Prostate gland (tissue), 2 donors: Measurements from ENCODE around the gene EZH1. TPM values are rescaled to one million over a fixed set of nuclear protein-coding genes. Genes with fewer than 3 reads are reported as not detected.
A peak's percentile ranks its signal among the peaks of the same experiment; 100 is the strongest.
"Not testable (repeated sequence)": the region's sequence is repeated elsewhere in the genome, so short reads cannot be mapped to it uniquely, and the experiment has no call there.

Source experiments
- DNase-seq: peaks from one replicate; pipeline ENCODE4 v3.0.0-alpha.2; 2019; ENCODE audit warnings: low spot score
- H3K27ac ChIP-seq, 2 donors: fragments of 200-600 bp; sonication (generic); 2 replicates each; pipeline ENCODE4 v1.5.1; 2017 to 2019
- H3K27me3 ChIP-seq: fragments of 200-600 bp; sonication (generic); replicated peaks from 2 replicates; pipeline ENCODE4 v1.5.1; 2019; ENCODE audit not compliant: insufficient read depth
- H3K36me3 ChIP-seq, 2 donors: fragments of 200-600 bp; sonication (generic); 1 replicate in 1 of 2; 2 replicates in 1 of 2; pipeline versions ENCODE4 v1.5.1 to v1.8.1; 2017 to 2019
- H3K4me1 ChIP-seq: fragments of 200-600 bp; sonication (generic); replicated peaks from 2 replicates; pipeline ENCODE4 v1.5.1; 2019
- H3K4me3 ChIP-seq, 2 donors: fragments of 200-600 bp; sonication (generic); 2 replicates each; pipeline ENCODE4 v1.5.1; 2017 to 2019
- H3K9me3 ChIP-seq: fragments of 200-600 bp; sonication (generic); 2 replicates; pipeline ENCODE4 v1.5.1; 2017
- CTCF ChIP-seq, 4 experiments: fragments of 200-600 bp in 2 of 4; fragments of 450-650 bp in 2 of 4; sonication (generic) in 2 of 4; IDR thresholded peaks; 1 replicate in 3 of 4; 2 replicates in 1 of 4; pipeline ENCODE4 v1.5.1; 2016 to 2019; ENCODE audit warnings: antibody characterized with exemption in 4 of 4, mild to moderate bottlenecking in 2 of 4, moderate library complexity in 2 of 4
- POLR2A ChIP-seq: fragments of 450-650 bp; IDR thresholded peaks from one replicate; pipeline ENCODE4 v1.6.1; 2016; ENCODE audit warnings: antibody characterized with exemption, mild to moderate bottlenecking
- POLR2AphosphoS5 ChIP-seq: sonication (generic); formaldehyde crosslinking; IDR thresholded peaks from one replicate; pipeline ENCODE4 v1.6.1; 2017; ENCODE audit warnings: antibody characterized with exemption
- WGBS: methylation state at CpG from one replicate; pipeline ENCODE4 v1.1.5; 2018; 5-methylcytosine and 5-hydroxymethylcytosine counted together
- intact Hi-C: fragments of 100-400 bp; cut with DNase I; formaldehyde crosslinking; loops from one replicate; pipeline ENCODE4 v1.14.2; 2022
- total RNA-seq, 2 donors: library from RNA; depleted of rRNA; stranded (reverse); fragments of >200 nt; gene quantifications; one replicate each; pipeline ENCODE4 v1.1.0, GENCODE V29; 2016

EZH1 gene
- total RNA-seq, 2 donors from 2014 or later: 28.5 to 61.2 TPM

GRCh38 chr17:42669977-42670788, 74.7 kb downstream of the EZH1 start:
- intact Hi-C loops: loop anchor here (10.0 kb wide), 1 partner anchor 245 kb away; the partner anchor contains the start of gene CAVIN1
- TF ChIP-seq CTCF (IDR thresholded peaks at IDR 0.05) (no peak), POLR2AphosphoS5 (no peak), POLR2A (no peak)
- no peak for DNase-seq
- peak overlapping the region; percentile 4 to 31 for H3K27ac ChIP-seq
- peaks cover 30% of the 10 kb centered on the region for H3K4me1 ChIP-seq
- peak overlapping the region in 1 of 2 donors; percentile 0 for H3K4me3 ChIP-seq
- 61% methylated on average over 54 of the region's 87 CpGs for WGBS
- no peaks in the 10 kb centered on the region for H3K9me3 ChIP-seq
- no peaks in the 10 kb centered on the region for H3K27me3 ChIP-seq
- H3K36me3 ChIP-seq: peaks cover 0 to 12% of the 10 kb centered on the region in 2 donors

- TF ChIP-seq POLR2A (no peak), CTCF (IDR thresholded peaks at IDR 0.05) (no peak), POLR2AphosphoS5 (no peak)
- peaks cover 30% of the 10 kb centered on the region for H3K4me1 ChIP-seq
- intact Hi-C loops: no loop called here
- H3K36me3 ChIP-seq: peaks cover 0 to 12% of the 10 kb centered on the region in 2 donors
- H3K9me3 ChIP-seq: no peaks in the 10 kb centered on the region
- DNase-seq: no peak
- H3K27ac ChIP-seq: peak overlapping the region; percentile 31 to 42
- no peaks in the 10 kb centered on the region for H3K27me3 ChIP-seq
- 62% methylated on average over 12 of the region's 12 CpGs for WGBS
- no peak overlapping the region for H3K4me3 ChIP-seq
These were observed 75.2 kb downstream of the EZH1 start for GRCh38 chr17:42669705-42669976.

GRCh38 chr17:42667088-42667951, 77.5 kb downstream of the EZH1 start:
- no peaks in the 10 kb centered on the region for H3K9me3 ChIP-seq
- H3K27me3 ChIP-seq: no peaks in the 10 kb centered on the region
- peak overlapping the region; percentile 64 to 68 for H3K27ac ChIP-seq
- DNase-seq: peak; percentile 39
- H3K4me3 ChIP-seq: no peak overlapping the region
- intact Hi-C loops: no loop called here
- no peak for TF ChIP-seq CTCF (IDR thresholded peaks at IDR 0.05)
- no peak for TF ChIP-seq POLR2A
- TF ChIP-seq POLR2AphosphoS5: no peak
- H3K4me1 ChIP-seq: peaks cover 21% of the 10 kb centered on the region
- H3K36me3 ChIP-seq: peaks cover 0 to 12% of the 10 kb centered on the region in 2 donors
- 29% methylated on average over 7 of the region's 7 CpGs for WGBS

- WGBS: 83% methylated on average over 13 of the region's 16 CpGs
- Histone ChIP-seq H3K4me1 (peaks cover 21% of the 10 kb centered on the region), H3K36me3 (peaks cover 0 to 12% of the 10 kb centered on the region in 2 donors)
- H3K4me3 ChIP-seq, H3K27ac ChIP-seq, H3K9me3 ChIP-seq, H3K27me3 ChIP-seq, DNase-seq, intact Hi-C loops: not testable (repeated sequence)
These were observed 78.7 kb downstream of the EZH1 start for GRCh38 chr17:42666126-42666525.

- TF ChIP-seq POLR2A (no peak), POLR2AphosphoS5 (no peak), CTCF (IDR thresholded peaks at IDR 0.05) (no peak)
- Histone ChIP-seq H3K36me3 (peaks cover 0 to 10% of the 10 kb centered on the region in 2 donors), H3K27me3 (no peaks in the 10 kb centered on the region), H3K9me3 (no peaks in the 10 kb centered on the region), H3K4me1 (peaks cover 21% of the 10 kb centered on the region), H3K4me3 (no peak overlapping the region), H3K27ac (no peak overlapping the region)
- WGBS: 84% methylated on average over 14 of the region's 14 CpGs
- intact Hi-C loops: no loop called here
- DNase-seq: no peak
These were observed 79.2 kb downstream of the EZH1 start for GRCh38 chr17:42665581-42666001.
